Left lung (tissue), 10 donors: ENCODE data around the gene PHLDB2. TPM values are rescaled to one million over a fixed set of nuclear protein-coding genes. Genes with fewer than 3 reads are reported as not detected.

Experiments used
- ATAC-seq: fragments of 200-7000 bp; cut with Tn5 transposase; one replicate; pipeline ENCODE4 v1.9.1; 2020; ENCODE audit warnings: moderate library complexity
- DNase-seq, 4 donors: peaks; one replicate each; pipeline ENCODE4 v3.0.0-alpha.2; 2013 to 2020
- H3K27ac ChIP-seq, 2 donors: fragments of 200-600 bp; sonication (generic) in 1 of 2; one replicate each; pipeline versions ENCODE4 v1.5.0 to v1.8.0; 2020 to 2021
- H3K27me3 ChIP-seq, 2 donors: fragments of 200-600 bp; sonication (generic) in 1 of 2; one replicate each; pipeline versions ENCODE4 v1.5.0 to v1.8.0; 2020 to 2021
- H3K36me3 ChIP-seq, 2 donors: fragments of 200-600 bp; sonication (generic) in 1 of 2; one replicate each; pipeline versions ENCODE4 v1.5.0 to v1.8.0; 2020 to 2021
- H3K4me1 ChIP-seq, 2 donors: fragments of 200-600 bp; one replicate each; pipeline ENCODE4 v1.8.0; 2021
- H3K4me3 ChIP-seq, 2 donors: fragments of 200-600 bp; sonication (generic) in 1 of 2; one replicate each; pipeline versions ENCODE4 v1.5.0 to v1.8.0; 2020 to 2021; ENCODE audit warnings: mild to moderate bottlenecking in 1 of 2
- H3K9me3 ChIP-seq, 2 donors: fragments of 200-600 bp; sonication (generic) in 1 of 2; one replicate each; pipeline versions ENCODE4 v1.5.0 to v1.8.0; 2020 to 2021
- intact Hi-C, 2 donors: fragments of 100-400 bp; cut with DNase I; formaldehyde crosslinking; loops; one replicate each; pipeline versions ENCODE4 v1.11.2 to v1.14.2; 2022
- polyA plus RNA-seq, 6 donors: library from polyadenylated mRNA; unstranded; fragments of 120-200 nt; gene quantifications; one replicate each; pipeline ENCODE4 v1.2.1, GENCODE V29; 2013; ENCODE audit not compliant: insufficient read length in 6 of 6
- total RNA-seq, 2 donors: library from RNA; stranded (reverse); fragmentation: NEBNext Ultra II Directional; extraction: Animal tissue kit (Norgen Biotek cat#: 25700); gene quantifications; one replicate each; pipeline ENCODE4 v1.2.1, GENCODE V29; 2021
- TF ChIP-seq, protein P1 (sequence below), 2 donors: fragments of 200-600 bp; sonication (generic) in 1 of 2; IDR thresholded peaks; one replicate each; pipeline versions ENCODE4 v1.5.0 to v1.8.0; 2021; ENCODE audit warnings: antibody characterized with exemption in 2 of 2
- donor health status: DM: no; HTN: yes; CAD: no.
- donor health status: DM: no; HTN: no; CAD: no.

PHLDB2 gene
- total and polyA plus RNA-seq, 8 donors = 38.0 to 71.0 (median 51.7) TPM

DNA sequence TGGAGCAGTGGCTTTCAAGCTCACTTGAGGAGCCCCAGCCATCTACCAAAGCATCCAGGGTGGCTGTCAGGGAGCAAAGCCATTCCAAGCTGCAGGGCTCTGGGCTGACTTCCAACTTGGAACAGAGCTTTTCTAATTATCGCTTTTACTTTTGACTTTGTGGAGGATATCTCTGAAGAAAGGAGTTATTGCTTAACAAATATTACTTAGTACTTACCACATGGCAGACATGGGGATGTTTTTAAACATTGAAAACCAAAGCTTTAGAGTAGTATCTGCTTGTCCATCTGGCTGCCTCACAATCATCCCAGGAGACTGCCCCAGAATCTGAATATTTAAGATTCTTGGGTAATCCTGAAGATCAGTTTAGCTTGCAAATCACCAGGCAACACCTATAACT, 148.6 kb downstream of the PHLDB2 start:
- Histone ChIP-seq H3K9me3 (no peaks in the 10 kb centered on the region), H3K36me3 (no peaks in the 10 kb centered on the region), H3K27ac (no peak overlapping the region), H3K27me3 (no peaks in the 10 kb centered on the region), H3K4me1 (no peaks in the 10 kb centered on the region), H3K4me3 (no peak overlapping the region)
- intact Hi-C loops = no loop called here
- peak in 1 of 4 donors; percentile 73 for DNase-seq
- TF ChIP-seq, protein P1, sequence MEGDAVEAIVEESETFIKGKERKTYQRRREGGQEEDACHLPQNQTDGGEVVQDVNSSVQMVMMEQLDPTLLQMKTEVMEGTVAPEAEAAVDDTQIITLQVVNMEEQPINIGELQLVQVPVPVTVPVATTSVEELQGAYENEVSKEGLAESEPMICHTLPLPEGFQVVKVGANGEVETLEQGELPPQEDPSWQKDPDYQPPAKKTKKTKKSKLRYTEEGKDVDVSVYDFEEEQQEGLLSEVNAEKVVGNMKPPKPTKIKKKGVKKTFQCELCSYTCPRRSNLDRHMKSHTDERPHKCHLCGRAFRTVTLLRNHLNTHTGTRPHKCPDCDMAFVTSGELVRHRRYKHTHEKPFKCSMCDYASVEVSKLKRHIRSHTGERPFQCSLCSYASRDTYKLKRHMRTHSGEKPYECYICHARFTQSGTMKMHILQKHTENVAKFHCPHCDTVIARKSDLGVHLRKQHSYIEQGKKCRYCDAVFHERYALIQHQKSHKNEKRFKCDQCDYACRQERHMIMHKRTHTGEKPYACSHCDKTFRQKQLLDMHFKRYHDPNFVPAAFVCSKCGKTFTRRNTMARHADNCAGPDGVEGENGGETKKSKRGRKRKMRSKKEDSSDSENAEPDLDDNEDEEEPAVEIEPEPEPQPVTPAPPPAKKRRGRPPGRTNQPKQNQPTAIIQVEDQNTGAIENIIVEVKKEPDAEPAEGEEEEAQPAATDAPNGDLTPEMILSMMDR (IDR thresholded peaks at IDR 0.05) = no peak
- ATAC-seq = no peak

DNA sequence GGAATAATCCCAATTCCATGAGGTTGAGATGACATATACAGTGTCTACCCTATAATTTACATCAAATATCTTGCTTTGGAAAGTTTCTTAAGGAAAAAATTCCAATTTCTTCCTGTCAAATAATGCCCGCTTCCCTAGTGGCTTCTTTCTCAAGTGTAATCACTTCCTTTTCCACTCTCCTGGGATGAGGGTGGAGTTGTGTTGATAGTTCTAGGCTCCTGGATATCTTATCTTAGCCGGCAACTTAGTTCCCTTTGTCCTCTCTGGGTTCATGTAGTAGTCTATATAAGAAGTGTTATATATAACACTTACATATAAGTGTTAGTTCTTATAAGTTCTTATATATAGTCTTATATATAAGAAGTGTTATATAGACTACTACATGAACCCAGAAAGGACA, 150.6 kb downstream of the PHLDB2 start:
- no peak overlapping the region for H3K4me3 ChIP-seq
- H3K27ac ChIP-seq = no peak overlapping the region
- TF ChIP-seq, protein P1 (IDR thresholded peaks at IDR 0.05) = no peak
- H3K9me3 ChIP-seq = no peaks in the 10 kb centered on the region
- no peak for DNase-seq
- H3K27me3 ChIP-seq = no peaks in the 10 kb centered on the region
- peaks cover 0 to 2% of the 10 kb centered on the region in 2 donors for H3K4me1 ChIP-seq
- intact Hi-C loops = no loop called here
- ATAC-seq = no peak
- no peaks in the 10 kb centered on the region for H3K36me3 ChIP-seq

DNA sequence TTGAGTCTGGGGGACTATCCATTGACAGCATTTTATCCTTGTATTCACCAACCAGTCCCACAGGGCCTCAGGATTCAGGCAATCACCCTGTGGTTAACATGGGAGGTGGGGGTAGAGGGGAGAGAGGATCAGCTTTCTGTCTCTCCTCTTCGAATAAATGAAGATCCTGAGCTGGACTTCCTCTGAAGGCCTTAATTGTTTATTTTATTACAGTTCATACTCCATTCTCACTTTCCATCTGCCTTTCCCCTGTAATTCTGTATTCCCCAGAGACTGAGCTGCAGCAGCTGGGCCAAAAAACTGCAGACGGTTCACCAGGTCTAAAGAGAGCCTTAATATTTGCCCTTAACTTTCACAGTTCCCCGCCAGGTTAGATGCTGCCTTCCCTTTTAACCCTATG, 151.6 kb downstream of the PHLDB2 start:
- Histone ChIP-seq H3K4me3 (no peak overlapping the region), H3K4me1 (peaks cover 0 to 2% of the 10 kb centered on the region in 2 donors), H3K9me3 (no peaks in the 10 kb centered on the region), H3K27me3 (no peaks in the 10 kb centered on the region), H3K36me3 (no peaks in the 10 kb centered on the region), H3K27ac (no peak overlapping the region)
- intact Hi-C loops = no loop called here
- no peak for DNase-seq
- TF ChIP-seq, protein P1 (IDR thresholded peaks at IDR 0.05) = no peak
- ATAC-seq = no peak

DNA sequence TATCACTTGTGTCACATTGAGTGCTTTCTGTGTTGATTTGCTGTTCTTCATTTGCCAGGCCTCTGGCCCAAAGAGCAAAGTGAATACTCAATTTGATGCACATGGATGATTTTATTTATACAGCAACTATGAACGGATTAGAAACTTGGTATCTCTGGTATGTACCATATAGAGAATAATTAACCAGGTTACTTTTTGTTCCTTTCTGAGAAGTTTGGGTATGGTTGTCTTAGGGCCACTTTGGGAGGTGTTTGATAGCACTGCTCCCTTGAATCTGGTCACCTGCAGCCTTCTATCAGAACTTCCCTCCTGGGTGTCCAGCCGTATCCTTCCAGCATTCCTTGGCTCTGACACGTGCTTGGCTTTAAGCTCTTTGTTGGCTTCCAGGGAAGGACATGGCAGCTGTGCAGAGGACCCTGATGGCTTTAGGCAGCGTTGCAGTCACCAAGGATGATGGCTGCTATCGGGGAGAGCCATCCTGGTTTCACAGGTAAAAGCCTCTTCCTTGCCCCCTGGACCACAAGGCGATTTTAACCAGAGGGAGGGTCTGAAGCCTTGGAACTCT, 152.4 kb downstream of the PHLDB2 start:
- Histone ChIP-seq H3K27ac (no peak overlapping the region), H3K27me3 (no peaks in the 10 kb centered on the region), H3K9me3 (no peaks in the 10 kb centered on the region), H3K36me3 (no peaks in the 10 kb centered on the region), H3K4me1 (peaks cover 0 to 2% of the 10 kb centered on the region in 2 donors), H3K4me3 (no peak overlapping the region)
- ATAC-seq = no peak
- intact Hi-C loops = no loop called here
- TF ChIP-seq, protein P1 (IDR thresholded peaks at IDR 0.05) = no peak
- no peak for DNase-seq

DNA sequence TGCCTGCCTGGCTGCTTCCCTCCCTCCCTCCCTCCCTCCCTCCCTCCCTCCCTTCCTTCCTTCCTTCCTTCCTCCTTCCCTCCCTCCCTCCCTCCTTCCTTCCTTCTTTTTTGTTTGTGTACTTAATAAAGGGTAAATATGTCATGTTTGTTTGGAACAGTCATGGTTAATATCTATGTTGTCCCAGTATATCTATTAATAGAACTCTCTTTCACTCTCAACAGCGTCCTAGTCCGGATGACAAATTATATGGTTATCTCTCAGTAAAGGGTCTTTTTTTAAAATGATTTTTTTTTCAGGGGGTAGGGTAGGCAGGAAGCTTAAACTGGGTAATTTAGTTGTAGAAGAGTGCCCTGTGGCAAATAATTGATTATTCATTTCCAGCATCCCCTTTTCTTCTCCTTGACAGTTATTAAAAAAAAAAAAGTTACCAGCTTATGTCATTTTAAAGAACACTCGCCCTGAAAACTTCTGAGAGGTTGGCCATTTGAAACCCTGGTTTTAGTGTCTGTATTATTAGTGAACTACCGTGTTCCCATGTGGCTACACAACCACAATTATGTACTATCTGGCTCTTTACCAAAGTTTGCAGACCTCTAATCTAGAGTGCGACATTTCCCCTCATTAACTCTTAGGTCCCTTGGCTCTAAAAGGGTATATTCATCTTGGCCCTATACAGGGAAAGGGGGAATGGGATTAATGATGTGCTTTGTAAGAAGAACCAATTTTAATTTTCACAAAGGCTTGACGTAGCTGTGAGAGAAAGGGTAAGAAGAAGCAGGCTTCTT, 153.3 kb downstream of the PHLDB2 start:
- no peaks in the 10 kb centered on the region for H3K36me3 ChIP-seq
- peak in 1 of 4 donors; percentile 24 for DNase-seq
- no peak overlapping the region for H3K27ac ChIP-seq
- H3K4me3 ChIP-seq = no peak overlapping the region
- intact Hi-C loops = no loop called here
- no peaks in the 10 kb centered on the region for H3K9me3 ChIP-seq
- no peak for ATAC-seq
- TF ChIP-seq, protein P1 (IDR thresholded peaks at IDR 0.05) = no peak
- H3K4me1 ChIP-seq = peaks cover 0 to 2% of the 10 kb centered on the region in 2 donors
- H3K27me3 ChIP-seq = no peaks in the 10 kb centered on the region
